NCI-H1092 (cell line): ENCODE results near the gene ARHGAP12.
A peak's percentile ranks its signal among the peaks of the same experiment; 100 is the strongest.
"Not testable (repeated sequence)": the region's sequence is repeated elsewhere in the genome, so short reads cannot be mapped to it uniquely, and the experiment has no call there.

Source experiments
- DNase-seq: peaks from one replicate; lab custom pipeline; 2025; lab: John Stamatoyannopoulos, UW

The ARHGAP12 gene

DNA sequence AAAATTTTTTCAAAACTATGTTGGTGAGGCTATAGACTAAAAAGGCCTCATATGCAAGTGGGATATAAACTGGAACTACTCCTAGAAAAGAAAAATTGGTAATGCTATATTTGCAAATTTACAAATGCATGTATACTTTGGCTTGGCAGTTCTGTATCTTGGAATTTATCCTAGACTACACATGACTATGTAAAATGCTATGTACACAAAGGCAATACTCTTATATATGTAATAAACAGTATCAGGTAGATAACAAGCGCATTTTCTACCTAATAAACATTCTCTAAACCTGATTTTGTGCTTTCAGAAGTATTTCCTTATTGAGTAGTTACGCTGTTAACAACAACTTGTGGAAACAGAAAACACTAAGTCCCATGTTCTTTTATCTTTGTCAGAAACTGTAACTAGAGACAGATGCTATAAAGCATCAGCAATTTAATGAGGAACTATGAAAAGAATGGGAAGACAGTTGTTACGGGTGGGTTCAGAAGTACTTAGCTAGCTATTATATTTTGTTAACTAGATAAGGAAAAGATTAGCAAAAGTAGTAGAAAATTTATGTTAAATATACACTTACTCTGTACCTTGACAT lies 107.8 kb downstream of the ARHGAP12 start:
- no peak for DNase-seq

DNA sequence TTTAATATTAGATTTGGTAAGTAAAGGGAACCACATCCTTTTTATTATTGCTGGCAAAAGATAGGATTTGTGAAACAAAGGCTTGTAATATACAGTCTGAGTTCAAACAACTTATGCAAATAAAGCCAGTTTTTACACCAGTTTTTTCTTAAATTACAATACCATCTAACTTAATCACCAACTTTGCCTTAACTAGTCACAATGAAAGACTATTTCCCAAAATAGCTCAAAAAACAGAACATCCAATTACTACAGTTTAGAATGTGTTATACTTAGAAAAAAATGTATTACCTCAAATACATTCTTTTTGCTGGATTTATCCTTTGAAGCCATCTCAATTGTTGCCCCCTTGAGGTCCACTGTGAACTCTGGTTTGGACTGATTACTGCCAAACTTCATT lies 108.5 kb downstream of the ARHGAP12 start:
- no peak for DNase-seq

DNA sequence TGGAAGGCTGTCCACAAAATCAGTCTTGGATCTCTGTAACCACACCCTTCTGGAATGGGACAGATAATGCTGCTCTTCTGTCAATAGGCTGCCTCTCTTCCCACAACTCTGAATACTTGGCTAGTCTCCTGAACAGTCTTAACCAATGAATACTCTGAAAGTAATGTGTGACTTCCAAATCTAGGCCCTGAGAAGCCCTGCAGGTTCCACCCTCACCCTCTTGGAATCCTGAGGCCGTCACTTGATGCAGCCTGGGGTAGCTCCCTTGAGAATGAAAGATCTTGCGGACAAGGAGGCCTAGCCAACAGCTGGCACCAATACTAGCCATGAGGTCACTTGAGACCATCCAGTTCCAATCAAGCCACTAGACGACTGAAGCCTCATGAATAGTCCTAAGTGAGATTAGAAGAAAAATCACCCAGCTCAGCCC lies 109.2 kb downstream of the ARHGAP12 start:
- no peak for DNase-seq

DNA sequence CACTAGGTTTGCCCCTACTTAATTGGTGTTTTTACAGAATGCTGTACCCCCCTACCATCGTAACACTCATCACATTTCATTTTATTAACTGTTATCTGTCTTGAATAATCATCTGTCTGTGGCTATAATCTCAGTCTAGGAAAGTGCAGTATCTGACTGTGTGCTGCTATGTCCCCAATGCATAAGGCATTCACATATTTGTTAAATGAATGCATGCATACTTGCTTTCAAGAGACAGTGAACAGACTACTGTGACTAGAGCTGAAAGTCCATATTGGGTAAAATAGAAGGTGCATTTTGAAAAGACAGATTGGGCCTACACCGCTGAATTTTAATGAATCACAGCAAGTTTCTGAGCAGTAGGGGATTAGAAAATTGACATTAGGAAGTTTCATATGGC lies 112.3 kb downstream of the ARHGAP12 start:
- no peak for DNase-seq

DNA sequence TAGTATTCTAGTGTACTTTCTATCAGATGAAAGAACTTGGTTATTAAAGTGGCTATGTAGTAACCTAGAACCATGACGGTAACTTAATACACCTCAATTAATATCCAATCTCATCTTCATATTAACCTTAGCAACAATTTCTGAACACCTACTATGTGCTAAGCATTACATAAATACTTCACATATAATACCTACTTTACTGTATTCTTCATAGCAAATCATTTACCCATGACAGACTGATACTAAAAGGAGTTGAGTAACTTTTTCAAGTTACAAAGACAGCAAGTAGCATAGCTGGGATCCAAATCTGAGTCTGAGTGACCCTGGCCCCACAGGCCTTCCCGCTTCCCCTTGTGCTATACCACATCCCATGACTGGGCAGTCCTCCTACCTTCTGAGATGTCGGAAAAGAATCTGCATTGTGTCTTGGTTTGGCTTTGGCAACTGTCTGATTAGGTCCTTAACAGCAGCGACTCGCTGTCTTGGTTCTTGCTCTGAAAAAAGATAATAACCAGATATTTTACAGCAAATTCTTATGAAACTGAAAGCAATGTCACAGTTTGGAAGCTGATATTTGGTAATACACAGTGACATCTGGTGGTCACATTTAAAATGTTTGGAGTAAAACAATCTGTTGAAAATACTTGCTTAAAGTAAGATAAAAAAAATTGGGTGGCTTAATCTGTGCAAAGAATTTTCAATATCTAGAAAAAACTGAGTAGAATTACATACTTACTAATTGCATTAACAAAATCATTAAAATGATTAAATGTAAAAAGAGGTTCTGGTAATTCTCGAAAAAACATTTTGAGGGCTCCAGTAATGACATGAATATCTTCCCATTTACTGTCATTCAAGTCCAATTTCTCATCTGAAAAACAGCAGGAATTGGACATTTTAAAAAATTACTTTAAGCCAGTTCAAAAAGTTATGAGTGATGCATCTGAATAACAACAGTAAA lies 120.1 kb downstream of the ARHGAP12 start:
- DNase-seq: peak; percentile 6

DNA sequence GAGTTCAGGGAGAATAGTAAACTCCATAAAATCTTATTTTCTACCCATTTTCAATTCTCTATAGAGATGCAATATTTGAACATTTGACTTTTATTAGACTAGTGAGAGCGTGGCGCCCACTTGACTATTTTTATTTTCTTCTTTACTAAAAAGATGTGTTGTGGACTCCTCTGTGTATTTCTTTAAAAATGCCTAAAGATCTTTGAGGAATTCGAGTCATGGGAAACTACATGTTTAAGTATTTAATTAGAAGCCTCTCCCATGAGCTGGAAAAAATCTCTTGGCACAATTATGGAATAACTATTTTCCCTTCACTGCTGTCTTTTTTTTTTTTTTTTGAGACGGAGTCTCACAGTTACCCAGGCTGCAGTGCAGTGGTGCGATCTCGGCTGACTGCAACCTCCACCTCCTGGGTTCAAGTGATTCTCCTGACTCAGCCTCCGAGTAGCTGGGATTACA lies 124.2 kb downstream of the ARHGAP12 start:
- no peak for DNase-seq

DNA sequence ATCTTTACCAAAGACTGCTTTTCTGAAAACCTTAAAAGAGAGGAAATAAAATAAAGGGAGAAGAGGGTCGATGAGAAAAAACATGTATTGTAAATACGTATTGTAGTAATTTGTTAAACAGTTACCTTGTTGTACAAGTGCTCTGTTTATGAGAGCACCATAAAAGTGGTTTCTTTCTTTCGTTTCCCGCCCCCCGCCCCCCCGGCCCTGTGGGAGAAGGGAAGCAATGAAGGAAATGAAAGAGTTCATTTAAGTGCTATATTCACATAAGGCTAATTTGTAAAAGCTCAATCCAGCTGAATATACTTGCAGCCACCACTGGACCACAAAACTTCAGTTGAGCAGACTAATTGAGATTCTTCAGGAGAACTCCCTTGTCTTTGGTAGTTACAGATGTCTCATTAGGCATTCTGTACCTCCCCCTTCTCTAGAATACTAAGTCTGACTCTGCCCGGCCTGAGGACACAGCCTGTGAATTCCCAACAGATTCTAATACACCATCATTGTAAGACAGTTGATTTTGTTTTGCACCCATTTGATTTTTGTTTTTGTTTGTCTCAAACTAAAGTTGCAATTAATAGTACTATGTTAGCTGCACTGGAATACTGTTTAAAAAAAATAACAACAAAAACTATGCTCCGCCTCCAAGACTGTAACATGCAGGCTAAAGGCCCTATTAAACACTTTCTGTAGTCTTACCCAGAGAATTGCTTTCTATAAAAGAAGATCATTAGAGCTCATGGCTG lies 124.9 kb downstream of the ARHGAP12 start:
- no peak for DNase-seq

DNA sequence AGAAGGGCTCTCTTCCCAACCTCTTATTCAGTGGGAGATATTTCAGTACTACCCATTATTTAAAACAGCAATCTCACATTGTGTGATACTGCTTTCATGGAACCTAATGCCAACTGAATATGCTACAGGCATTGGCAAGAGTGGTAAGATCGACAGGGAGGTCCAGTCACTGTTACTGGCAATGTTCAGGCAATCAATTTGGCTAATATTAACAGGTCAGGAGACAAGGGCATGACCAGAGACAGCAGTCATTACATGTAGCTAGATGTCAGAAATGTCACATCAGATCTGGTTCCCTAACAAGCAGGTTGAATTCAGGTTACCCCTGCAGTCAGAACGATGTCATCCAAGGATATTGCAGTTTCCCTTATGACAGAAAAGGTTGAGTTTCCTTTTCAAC lies 129.4 kb downstream of the ARHGAP12 start:
- DNase-seq: no peak

DNA sequence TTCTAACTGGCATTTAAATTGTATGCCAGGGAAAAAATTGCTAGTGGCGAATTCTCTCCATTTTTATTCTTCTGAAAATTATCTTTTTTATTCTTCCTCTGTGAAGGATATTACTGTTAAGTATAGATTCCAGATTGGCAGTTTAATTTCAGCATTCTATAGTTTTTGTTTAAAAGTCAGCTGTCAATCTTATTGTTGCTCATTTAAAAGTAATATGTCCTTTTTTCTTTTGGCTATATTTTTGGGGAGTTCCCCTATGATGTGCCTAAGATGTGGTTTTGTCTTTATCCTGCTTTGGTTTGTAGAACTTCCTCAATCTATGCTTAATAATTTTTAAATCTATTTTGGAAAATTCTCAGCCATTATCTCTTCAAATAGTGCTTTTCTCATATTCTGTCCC lies 135.9 kb downstream of the ARHGAP12 start:
- no peak for DNase-seq

DNA sequence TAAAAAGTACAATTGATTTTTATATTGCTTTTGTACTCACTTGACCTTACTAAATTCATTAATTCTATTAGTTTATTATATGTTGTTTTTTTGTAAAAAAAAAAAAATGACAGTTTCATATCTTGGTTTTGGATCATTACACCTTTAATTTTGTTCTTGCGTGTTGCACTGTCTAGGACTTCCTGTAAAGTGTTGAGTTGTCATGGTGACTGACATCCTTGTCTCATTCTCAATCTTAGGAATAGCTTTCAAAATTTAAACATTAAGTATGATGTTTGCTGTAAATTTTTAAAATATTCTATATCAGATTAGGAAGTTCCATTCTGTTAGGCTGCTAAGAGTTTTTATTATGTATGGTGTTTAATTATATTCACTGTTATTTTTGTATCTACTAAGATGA lies 139.1 kb downstream of the ARHGAP12 start:
- no peak for DNase-seq

DNA sequence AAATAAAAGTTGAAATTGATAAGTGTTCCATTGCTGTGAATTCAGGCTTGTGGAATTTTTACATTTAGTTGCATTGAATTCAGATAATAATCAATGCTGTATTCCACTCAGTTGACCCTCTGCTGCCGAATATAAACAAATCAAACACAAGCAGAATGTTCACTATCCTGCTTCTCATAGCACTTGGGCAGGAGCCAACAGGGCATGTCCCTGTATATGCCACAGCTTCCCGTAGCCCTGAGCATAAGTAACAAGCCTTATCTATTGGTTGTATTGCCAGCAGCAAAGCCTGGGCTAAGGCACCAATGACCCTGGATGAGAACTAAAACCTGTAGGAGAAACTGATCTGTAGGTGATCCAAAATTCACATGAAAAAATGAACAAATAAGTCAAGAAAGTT lies 145.9 kb downstream of the ARHGAP12 start:
- DNase-seq: no peak

DNA sequence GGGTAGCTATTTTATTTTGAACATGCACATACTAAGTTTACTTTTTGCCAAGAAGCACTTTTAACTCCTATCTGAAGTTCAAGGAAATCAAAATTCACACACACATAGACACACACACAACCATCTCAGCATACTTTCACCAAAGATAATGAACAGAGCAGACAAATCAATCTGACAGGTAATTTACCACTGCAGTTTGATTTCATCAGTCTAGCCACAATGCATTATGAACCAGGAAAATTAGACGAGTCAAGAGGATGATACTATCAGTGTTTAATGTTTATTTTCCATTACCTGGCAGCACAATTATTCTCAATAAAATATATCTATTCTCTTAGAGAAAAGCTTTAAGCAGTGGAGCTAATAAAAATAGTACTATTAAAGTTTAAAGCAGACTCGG lies 147.9 kb downstream of the ARHGAP12 start:
- DNase-seq: no peak

DNA sequence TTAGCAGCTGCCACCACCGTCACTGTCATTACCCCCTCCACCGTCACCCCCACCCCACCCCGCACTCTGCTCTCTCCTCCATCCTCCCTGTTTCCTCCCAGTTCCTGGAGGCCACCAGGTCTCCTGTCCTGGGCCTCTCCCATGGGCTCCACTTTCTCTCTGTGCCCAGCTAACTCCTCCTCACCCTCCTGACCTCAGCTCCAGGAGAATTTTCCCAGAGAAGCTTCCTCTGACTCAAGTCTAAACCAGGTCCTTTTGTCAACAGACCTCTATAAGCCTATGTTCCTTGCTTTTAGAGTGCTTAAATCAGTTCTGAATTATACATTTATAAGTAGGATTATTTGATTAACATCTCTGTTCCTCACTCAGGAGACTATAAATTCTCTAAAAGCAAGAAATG lies 150.0 kb downstream of the ARHGAP12 start:
- DNase-seq: no peak

DNA sequence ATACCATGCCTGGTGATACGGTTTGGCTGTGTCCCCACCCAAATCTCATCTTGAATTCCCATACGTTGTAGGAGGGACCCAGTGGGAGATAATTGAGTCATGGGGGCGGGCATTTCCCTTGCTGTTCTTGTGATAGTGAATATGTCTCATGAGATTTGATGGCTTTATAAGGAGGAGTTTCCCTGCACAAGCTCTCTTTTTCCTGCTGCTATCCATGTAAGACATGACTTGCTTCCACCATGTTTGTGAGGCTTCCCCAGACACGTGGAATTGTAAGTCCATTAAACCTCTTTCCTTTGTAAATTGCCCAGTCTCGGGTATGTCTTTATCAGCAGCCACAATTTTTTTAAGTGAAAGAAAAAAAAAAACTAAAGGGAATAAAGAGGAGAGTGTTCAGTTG lies 152.5 kb downstream of the ARHGAP12 start:
- no peak for DNase-seq

DNA sequence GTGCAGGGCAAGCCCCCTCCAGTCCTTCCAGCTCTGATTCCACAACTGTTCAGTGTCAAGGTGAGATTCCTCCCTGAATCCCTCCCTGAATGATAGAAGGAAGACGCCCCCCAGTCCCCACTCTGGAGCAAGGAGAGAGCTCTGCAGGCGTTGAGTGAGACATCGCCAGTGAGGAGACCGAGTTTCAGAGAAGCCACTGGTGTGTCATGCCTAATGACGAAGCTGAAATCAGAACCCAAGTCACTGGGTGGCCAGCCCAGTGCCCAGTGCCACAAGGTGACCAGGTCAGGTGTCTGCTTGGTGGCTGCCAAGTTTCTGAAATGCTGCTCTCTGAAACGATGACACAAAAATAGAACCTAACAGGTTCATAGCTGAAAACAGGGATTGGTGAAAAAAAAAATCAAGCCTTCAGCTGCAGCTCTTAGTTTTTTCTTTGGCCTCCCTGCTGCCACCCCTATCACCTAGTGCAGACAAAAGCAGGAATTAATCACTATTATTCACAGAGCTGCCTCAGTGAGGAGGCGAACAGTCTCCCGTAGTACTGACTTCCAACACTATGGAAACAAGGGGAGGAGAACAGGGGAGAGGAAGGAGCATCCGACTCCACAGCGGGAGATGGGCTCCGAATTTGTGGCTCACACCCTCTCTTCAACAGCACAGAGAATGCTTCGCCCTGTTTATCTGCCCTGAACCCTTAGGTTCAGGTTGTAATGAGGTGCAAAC lies 153.5 kb downstream of the ARHGAP12 start:
- no peak for DNase-seq

DNA sequence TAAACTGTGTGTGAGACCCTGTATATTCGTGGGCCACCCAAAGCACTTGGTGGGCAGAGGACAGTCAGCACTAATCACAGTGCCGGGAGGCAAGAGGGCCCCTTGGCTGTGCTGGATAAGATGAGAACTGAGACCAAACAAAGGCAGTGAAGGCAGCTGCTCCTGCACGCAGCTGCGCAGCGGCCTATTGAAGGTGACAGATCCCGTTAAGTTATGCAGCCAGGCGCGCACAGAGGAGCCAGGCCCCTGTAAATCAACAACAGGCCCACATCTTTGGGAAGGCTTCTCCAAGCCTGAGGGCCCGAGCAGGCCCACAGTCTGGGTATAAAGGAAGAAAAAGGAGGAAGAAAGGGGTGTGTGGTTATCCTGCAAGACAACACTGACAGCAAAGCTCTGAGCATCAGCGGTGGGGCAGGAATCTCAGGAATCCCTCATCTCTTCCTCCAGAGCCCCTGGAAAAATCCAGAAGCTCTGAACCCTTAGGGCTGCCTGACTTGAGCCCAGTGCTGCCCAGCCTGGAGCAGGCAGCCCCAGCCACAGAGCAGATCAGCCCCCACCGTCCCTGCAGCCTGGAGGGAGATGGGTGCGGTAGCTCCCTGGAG lies 154.2 kb downstream of the ARHGAP12 start:
- DNase-seq: peak; percentile 50

DNA sequence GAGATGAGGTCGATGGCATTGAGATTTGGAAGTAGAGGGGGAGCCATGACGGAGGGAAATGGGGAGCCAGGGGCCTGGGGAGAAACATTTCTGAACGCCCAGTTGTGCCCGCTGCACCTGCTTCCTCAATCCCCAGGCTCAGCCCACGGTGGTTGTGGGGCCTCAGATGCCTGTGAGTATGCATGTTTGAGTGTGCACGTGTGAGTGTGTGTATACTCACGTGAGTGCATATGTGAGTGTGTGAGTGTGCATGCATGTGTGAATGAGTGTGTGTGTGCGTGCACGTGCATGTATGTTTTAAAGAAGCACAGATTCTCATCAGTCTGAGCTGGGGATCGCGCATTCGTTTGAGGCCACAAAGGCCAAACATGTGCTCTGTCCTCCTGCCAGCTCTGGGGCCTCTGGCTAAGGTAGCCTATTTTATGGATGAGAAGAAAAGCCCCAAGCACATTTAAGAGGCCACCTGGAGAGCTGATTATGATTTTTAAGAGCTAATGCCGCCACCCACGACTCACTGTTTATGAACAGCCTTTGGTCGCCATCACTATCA lies 154.8 kb downstream of the ARHGAP12 start:
- DNase-seq: no peak

DNA sequence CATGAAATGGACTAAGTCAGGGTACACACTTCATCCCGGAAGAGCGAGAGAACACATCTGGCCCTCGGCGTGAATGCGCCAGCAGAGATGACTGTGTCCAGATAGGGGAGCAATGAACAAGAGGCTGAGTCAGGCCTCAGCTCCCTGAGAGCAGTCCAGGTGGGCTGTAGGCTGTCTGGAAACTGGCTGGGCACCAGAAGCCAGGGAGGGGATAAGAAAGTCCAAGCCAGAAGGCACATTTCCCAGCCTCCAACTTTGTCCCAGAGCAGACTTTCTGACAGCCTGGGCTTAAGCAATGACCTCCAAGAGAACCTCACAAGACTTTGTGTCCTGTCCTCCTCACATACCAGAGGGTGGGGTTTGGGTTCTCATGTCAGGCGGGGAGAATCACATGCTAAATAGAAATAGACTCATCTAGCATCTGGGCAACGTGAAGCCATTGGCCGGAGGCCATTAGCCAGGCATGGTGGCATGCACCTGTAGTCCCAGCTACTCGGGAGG lies 157.2 kb downstream of the ARHGAP12 start:
- no peak for DNase-seq

DNA sequence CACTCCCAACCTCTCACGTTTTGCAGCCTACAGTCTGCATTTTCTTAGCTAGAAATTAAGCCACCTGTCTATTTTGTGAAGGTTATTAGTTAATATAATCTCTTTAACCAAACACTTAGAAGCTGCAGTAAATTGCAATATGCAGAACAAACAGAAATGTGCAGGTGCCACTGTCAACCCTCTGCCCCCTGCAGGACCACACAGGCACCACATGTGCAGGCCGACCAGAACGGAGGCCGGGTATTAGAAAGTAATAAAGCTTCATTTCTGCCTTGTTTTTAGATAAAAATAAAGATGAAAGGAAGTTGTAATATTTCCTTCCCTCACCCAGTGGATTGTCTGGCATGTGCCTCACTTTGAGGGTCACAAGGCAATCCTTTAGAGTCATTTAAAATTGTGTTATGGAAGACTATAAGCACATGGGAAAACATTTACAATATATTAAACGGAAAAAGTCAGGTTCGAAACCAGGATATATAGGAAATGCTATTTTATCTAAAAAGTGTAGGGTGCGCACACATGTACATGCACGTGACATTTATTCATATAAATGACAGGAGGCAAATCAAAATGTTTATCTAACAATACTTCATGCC lies 158.2 kb downstream of the ARHGAP12 start:
- no peak for DNase-seq

DNA sequence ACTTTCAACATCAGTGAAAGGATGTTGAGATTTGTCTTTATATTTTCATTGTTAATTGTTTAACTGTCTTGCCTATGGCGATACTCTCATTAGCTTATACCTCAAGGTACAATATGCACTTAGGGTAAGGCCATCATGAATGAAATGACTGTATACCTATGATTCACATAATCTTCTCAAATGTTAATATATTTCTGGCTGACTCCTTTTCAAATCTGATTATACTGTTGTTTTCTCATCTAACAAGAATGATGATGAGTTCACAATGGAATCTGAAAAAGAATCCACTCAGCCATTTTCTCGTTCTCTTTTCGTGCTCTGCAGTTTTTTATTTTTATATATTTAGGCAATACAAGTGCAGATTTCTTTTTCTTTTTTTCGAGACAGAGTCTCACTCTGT lies 159.1 kb downstream of the ARHGAP12 start:
- DNase-seq: no peak

DNA sequence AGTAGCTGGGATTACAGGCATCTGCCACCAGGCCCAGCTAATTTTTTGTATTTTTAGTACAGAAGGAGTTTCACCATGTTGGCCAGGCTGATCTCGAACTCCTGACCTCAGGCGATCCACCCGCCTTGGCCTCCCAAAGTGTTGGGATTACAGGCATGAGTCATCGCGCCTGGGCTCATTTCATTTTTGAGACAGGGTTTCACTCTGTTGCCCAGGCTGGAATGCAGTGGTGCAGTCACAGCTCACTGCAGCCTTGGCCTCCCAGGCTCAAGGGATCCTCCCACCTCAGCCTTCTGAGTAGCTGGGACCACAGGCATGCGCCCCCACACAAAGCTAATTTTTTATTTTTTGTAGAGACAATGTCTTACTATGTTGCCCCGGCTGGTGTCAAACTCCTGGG lies 159.7 kb downstream of the ARHGAP12 start:
- not testable (repeated sequence) for DNase-seq
